IPS DF 6.9 (cell line): ENCODE measurements around the gene ATP8A2.
A peak's percentile ranks its signal among the peaks of the same experiment; 100 is the strongest.

ENCODE experiments used
- DNase-seq: peaks from one replicate; pipeline ENCODE4 v3.0.0-alpha.2; 2013; ENCODE audit warnings: low read depth, low spot score
- H3K27ac ChIP-seq: one replicate; pipeline ENCODE4 v1.5.1; 2013; ENCODE audit warnings: low read length, control low read depth
- H3K27me3 ChIP-seq: 2 replicates; pipeline ENCODE4 v1.6.1; 2013; ENCODE audit warnings: mild to moderate bottlenecking, low read length; ENCODE audit not compliant: control insufficient read depth, insufficient read depth
- H3K36me3 ChIP-seq: 2 replicates; pipeline ENCODE4 v1.6.1; 2013; ENCODE audit warnings: low read length; ENCODE audit not compliant: control insufficient read depth, insufficient read depth
- H3K4me1 ChIP-seq: 2 replicates; pipeline ENCODE4 v1.6.1; 2013; ENCODE audit warnings: low read length; ENCODE audit not compliant: control insufficient read depth, insufficient read depth
- H3K4me3 ChIP-seq: 2 replicates; pipeline ENCODE4 v1.5.1; 2013; ENCODE audit warnings: mild to moderate bottlenecking, low read length
- H3K9me3 ChIP-seq: 2 replicates; pipeline ENCODE4 v1.6.1; 2013; ENCODE audit warnings: low read length, inconsistent platforms; ENCODE audit not compliant: control insufficient read depth, insufficient read depth
- WGBS: extraction: QIAGEN DNeasy Blood & Tissue Kit; methylation state at CpG from one replicate; pipeline ENCODE4 v1.1.7; 2013; ENCODE audit warnings: mixed read lengths, missing lambda C conversion rate; ENCODE audit not compliant: insufficient read length, insufficient coverage; 5-methylcytosine and 5-hydroxymethylcytosine counted together

ATP8A2 gene

DNA sequence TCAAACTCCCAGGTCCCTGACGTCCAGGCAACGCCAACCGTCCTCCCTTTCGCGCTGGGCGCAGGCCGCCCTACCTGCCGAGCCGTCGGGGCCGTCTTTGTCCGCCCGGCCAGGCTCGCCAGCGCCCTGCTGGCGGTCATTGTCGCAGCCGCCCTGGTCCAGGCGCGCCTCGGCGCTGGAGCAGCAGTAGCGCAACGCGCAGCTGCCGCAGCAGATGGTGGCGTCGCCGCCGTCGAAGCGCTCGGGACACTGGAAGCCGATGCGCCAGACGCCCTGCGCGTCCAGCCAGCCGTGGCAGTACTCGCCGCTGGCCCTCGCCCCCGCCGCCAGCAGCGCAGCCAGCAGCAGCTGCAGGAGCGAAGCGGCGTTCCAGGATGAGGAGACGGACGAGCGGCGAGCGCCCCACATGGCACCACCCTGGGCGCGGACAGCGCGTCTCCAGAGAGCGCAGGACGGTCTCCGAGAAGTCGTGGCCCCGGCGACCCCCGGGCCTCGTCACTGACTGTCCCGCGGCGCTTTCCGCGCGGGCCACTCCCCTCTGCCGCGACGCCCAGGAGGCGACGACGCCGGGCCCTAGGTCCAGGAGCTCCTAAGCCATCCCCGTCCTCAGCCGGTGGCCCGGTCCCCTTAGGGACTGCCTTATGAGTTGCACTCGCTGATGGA is 678.9 kb downstream of the ATP8A2 start:
- H3K27me3 ChIP-seq = peaks cover 8% of the 10 kb centered on the region; the same call in 1 of the 2 replicates
- peak overlapping the region; percentile 31; the same call in 1 of the 2 replicates for H3K4me3 ChIP-seq
- no peak overlapping the region for H3K27ac ChIP-seq
- H3K4me1 ChIP-seq = peaks cover 3% of the 10 kb centered on the region; the same call in 1 of the 2 replicates
- peaks cover 5% of the 10 kb centered on the region; the same call in 1 of the 2 replicates for H3K36me3 ChIP-seq
- no peak for DNase-seq
- no peaks in the 10 kb centered on the region for H3K9me3 ChIP-seq
- no CpG with 5 or more reads among the region's 82 CpGs for WGBS

DNA sequence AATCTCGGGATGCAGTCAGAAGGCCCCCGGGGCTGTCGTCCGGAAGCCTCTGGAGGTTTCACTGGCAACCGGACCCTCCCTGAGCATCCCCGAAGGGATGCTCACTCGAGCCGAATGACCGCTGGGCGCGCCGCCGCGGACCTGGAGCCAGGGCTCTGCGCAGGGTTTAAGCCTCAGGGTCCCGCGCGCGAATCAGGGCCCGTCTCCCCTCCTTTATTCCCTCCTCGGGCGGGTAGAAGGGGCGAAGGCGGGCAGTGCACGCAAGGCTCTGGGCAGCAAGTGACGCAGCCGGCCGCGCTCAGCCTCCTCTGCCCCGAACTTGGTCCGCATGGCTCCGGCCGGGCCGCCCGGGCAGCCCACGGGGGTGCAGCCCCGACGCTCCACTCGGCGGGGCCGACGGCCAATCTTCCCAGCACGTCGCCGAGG is 679.5 kb downstream of the ATP8A2 start:
- Histone ChIP-seq H3K27ac (no peak overlapping the region), H3K36me3 (peaks cover 4% of the 10 kb centered on the region; the same call in 1 of the 2 replicates), H3K4me3 (peak overlapping the region; percentile 31; the same call in 1 of the 2 replicates), H3K9me3 (no peaks in the 10 kb centered on the region), H3K27me3 (peaks cover 8% of the 10 kb centered on the region; the same call in 1 of the 2 replicates), H3K4me1 (peaks cover 3% of the 10 kb centered on the region; the same call in 1 of the 2 replicates)
- whole genome bisulfite sequencing = no CpG with 5 or more reads among the region's 45 CpGs
- no peak for DNase-seq

DNA sequence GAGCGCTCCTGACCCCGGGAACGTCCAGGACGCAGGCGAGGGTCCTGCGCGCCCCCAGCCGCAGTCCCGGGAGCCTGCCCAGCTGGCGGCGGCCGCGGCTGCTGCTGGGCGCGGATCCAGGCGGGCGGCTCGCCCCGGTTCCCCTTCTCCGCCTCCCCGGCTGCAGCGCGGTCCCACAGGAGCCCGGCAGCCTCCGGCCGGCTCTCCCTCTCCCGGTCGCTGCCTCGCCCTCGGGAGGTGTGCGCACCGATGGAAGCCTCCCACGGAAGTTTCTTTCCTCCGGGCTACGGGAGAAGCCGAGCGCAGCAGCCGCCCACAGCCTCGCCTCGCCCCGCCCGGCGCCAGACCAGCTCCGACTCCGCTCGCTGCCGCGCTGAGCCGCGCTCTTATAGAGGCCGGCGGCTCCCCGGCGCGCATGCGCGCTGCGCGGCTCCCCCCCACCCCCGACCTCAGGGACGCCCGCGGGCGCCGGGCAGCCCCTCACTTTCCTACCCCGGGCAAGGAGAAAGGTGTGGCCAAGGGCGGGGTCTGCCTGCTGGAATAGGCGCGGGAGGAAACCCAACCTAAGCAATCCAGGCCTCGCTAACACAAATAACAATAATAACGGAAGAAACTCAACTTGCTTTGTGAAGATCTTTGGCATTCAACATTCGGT is 680.0 kb downstream of the ATP8A2 start, which contains the start of gene SHISA2:
Gene SHISA2 (minus strand): TSS at position 360 of the 655 bp plus-strand sequence. CDS start 1,041 bp downstream, outside the sequence.
- peak; percentile 48 for DNase-seq
- no CpG with 5 or more reads among the region's 72 CpGs for whole genome bisulfite sequencing
- H3K27ac ChIP-seq = no peak within 1 kb of the TSS
- H3K27me3 ChIP-seq = peaks cover 8% of the 10 kb centered on the region; the same call in 1 of the 2 replicates
- no peaks in the 10 kb centered on the region for H3K36me3 ChIP-seq
- no peaks in the 10 kb centered on the region for H3K9me3 ChIP-seq
- H3K4me1 ChIP-seq = peaks cover 3% of the 10 kb centered on the region; the same call in 1 of the 2 replicates
- peak within 1 kb of the TSS; percentile 31; the same call in 1 of the 2 replicates for H3K4me3 ChIP-seq

DNA sequence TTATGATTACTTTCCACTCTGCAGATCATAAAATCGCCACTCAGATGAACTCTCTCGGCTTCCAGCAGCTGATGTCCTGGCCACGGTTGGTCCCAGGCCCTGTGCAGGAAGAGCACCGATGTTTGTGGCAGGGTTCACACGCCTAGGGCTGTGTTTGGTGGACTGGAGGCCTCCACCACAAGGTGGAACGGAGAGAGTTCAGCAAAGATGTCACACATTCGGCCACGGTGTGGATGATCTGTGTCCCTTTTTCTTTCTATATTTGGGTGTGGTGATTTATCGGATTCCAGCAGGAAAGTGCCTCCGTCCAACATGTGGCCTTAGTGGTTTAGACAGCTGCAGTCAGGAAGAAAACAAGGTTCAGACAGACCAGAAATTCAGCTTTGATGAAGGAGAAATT is 680.6 kb downstream of the ATP8A2 start:
- peak overlapping the region; percentile 17; the same call in 1 of the 2 replicates for H3K4me3 ChIP-seq
- no peaks in the 10 kb centered on the region for H3K9me3 ChIP-seq
- peaks cover 3% of the 10 kb centered on the region; the same call in 1 of the 2 replicates for H3K4me1 ChIP-seq
- H3K27ac ChIP-seq = no peak overlapping the region
- H3K36me3 ChIP-seq = no peaks in the 10 kb centered on the region
- peaks cover 8% of the 10 kb centered on the region; the same call in 1 of the 2 replicates for H3K27me3 ChIP-seq
- no CpG with 5 or more reads among the region's 10 CpGs for WGBS
- no peak for DNase-seq

DNA sequence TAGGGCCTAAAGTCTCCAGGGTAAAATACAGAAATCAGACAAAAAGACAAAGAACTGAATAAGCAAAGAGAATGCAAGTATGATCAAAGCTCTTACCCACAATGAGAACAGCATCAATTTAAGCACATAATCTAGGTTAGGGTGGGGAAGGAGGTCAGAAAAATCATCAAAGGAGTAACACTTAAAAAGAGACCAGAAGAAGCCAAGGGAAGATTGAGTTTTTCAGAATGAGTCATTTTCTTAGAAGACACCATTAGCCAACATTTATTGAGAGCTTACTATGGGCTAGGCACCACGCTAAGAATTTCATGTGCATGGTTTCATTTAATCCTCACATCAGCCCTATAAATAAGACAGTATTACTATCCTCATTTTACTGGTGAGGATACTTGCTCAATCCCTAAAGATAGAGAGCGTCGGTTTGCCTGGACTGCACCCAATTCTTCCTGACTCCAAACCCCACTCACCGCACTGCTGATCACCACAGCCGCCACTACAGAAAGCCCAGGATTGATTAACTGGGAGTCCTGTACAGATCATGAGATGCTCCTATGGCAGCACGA is 681.7 kb downstream of the ATP8A2 start:
- no peak for DNase-seq
- no CpG with 5 or more reads among the region's 6 CpGs for WGBS
- Histone ChIP-seq H3K27me3 (peaks cover 8% of the 10 kb centered on the region; the same call in 1 of the 2 replicates), H3K9me3 (no peaks in the 10 kb centered on the region), H3K4me1 (peaks cover 3% of the 10 kb centered on the region; the same call in 1 of the 2 replicates), H3K4me3 (no peak overlapping the region), H3K27ac (no peak overlapping the region), H3K36me3 (no peaks in the 10 kb centered on the region)

DNA sequence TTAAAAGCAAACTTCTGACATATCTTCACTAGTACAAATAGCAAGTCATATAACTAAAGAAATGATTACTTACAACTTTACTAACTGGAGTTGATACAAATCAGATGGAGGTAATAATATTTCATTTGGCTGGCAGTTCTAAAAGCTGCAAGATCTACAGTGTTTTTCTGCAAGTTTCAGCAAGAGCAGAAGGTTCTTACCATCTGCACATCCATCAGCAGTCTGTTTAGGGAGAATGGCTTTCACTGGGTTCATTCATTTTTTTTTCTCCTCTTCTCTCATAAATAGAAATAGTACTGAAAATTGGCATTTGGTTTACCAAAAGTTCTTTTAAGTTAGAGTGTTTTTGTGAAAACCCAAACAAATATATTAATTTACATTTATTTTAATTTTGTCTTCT is 683.1 kb downstream of the ATP8A2 start:
- Histone ChIP-seq H3K36me3 (no peaks in the 10 kb centered on the region), H3K4me1 (peaks cover 3% of the 10 kb centered on the region; the same call in 1 of the 2 replicates), H3K9me3 (no peaks in the 10 kb centered on the region), H3K4me3 (no peak overlapping the region), H3K27me3 (peaks cover 4% of the 10 kb centered on the region; the same call in 1 of the 2 replicates), H3K27ac (no peak overlapping the region)
- no peak for DNase-seq

DNA sequence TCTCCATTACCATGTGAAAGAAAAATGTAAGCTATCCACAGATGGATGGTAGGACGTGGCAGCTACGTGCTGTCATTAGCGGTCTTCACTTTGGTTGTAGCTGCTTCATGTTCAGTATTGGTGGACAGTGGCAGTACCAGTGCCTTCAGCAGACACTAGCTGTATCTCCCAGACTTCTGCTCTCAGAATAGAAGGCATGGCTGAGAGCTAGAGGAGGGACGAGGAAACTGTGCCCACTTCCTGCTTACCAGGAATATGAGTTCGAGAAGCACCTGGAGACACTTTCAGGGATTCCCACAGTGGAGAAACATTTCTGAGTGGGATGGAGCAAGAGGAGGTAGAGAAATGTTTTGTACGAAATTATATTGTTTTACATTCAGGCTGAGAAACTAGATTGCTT is 686.9 kb downstream of the ATP8A2 start:
- H3K27ac ChIP-seq = no peak overlapping the region
- H3K4me1 ChIP-seq = no peaks in the 10 kb centered on the region
- WGBS = 100% methylated on average over 1 of the region's 6 CpGs
- H3K36me3 ChIP-seq = no peaks in the 10 kb centered on the region
- H3K9me3 ChIP-seq = no peaks in the 10 kb centered on the region
- no peak overlapping the region for H3K4me3 ChIP-seq
- H3K27me3 ChIP-seq = no peaks in the 10 kb centered on the region
- no peak for DNase-seq

DNA sequence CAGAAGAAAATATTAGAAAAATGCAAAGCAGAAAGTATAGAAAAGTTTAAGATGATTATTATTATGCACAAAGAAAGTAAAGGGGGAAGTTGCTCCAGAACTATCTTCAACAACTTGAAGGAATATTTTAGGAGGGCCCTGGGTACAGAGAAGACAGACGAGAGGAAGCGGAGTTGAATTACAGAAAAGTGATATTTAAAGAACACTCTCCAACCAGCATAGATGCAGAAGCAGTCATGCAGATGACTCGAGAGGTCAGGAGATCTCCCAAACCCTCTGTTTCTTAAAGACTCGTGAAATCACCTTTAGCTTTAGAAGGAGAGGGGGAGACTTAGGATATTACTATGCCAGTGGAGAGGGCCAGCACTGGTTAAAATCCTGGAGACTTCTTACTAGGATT is 688.6 kb downstream of the ATP8A2 start:
- Histone ChIP-seq H3K4me3 (no peak overlapping the region), H3K9me3 (no peaks in the 10 kb centered on the region), H3K27me3 (no peaks in the 10 kb centered on the region), H3K27ac (no peak overlapping the region), H3K36me3 (no peaks in the 10 kb centered on the region), H3K4me1 (no peaks in the 10 kb centered on the region)
- WGBS = no CpG with 5 or more reads among the region's 4 CpGs
- DNase-seq = no peak

DNA sequence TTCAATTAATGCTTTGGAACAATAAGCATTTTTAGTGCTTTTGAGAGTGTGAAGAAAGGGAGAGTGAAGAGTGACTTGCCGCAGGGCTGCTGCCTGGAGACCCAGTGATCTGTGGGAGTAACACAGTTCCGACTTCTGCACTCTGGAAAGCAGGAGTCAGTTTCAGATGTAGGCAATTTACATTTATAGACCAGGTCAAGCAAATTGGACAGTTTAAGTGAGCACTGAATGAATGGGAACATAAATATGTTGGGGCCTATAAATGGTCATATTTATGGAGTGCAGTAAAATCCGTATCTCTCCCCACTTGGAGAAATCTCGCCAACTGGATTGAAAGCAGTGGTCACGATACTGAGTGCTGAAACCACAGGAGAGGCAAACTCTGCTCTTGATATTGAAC is 689.5 kb downstream of the ATP8A2 start:
- Histone ChIP-seq H3K27me3 (no peaks in the 10 kb centered on the region), H3K27ac (no peak overlapping the region), H3K36me3 (no peaks in the 10 kb centered on the region), H3K9me3 (no peaks in the 10 kb centered on the region), H3K4me1 (no peaks in the 10 kb centered on the region), H3K4me3 (no peak overlapping the region)
- DNase-seq = no peak
- WGBS = no CpG with 5 or more reads among the region's 5 CpGs

DNA sequence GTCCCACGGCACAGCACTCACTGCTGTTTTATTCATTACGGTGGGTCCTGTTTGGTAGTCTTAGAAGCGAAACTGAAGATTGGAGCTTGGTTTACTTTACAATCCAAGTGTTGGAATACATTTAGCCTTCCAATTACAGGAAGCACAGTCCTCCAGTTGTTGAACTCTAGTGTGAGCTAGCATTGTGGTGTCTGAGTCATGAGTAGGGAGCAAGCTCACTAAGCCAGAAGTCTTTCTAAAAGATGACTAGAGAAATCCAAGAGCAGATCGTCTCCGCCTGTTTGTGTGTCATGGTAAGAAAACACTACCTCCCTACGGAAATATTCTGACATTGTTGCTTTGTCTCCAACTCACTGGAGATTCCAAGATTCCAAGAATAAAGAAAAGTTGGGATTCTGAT is 690.2 kb downstream of the ATP8A2 start:
- no peak overlapping the region for H3K27ac ChIP-seq
- no peaks in the 10 kb centered on the region for H3K27me3 ChIP-seq
- H3K4me1 ChIP-seq = no peaks in the 10 kb centered on the region
- DNase-seq = no peak
- no peaks in the 10 kb centered on the region for H3K9me3 ChIP-seq
- H3K4me3 ChIP-seq = no peak overlapping the region
- no CpG with 5 or more reads among the region's 6 CpGs for WGBS
- H3K36me3 ChIP-seq = no peaks in the 10 kb centered on the region
